Measurements from ENCODE around the gene CABLES1. TPM values are rescaled to one million over a fixed set of nuclear protein-coding genes. Genes with fewer than 3 reads are reported as not detected.

CABLES1 gene
- total RNA-seq, 4 donors from 2014 or later = 0.58 to 1.6 (median 1.3) TPM

- DNase-seq (peak; percentile 31 to 38), ATAC-seq (peak; percentile 70 to 93)
- Histone ChIP-seq H3K9me3 (no peaks in the 10 kb centered on the region), H3K36me3 (no peaks in the 10 kb centered on the region), H3K27ac (peak overlapping the region in 2 of 4 donors; percentile 37 to 42), H3K4me1 (peaks cover 0 to 11% of the 10 kb centered on the region in 2 donors), H3K27me3 (no peaks in the 10 kb centered on the region), H3K4me3 (no peak overlapping the region)
- in situ Hi-C loops (cut with MboI; ENCODE audit: low sequenced_read_pairs in 4 of 4) (no loop called here), intact Hi-C loops (cut with DNase I; ENCODE audit: low total_unique reads) (no loop called here)
- TF ChIP-seq CTCF (IDR thresholded peaks at IDR 0.05 in 4 of 5, conservative IDR thresholded peaks at IDR 0.05 in 1 of 5) = no peak
Measured at GRCh38 chr18:23203891-23204432, 68.7 kb downstream of the CABLES1 start.

GRCh38 chr18:23204589-23205235 is 69.4 kb downstream of the CABLES1 start:
- H3K9me3 ChIP-seq = no peaks in the 10 kb centered on the region
- TF ChIP-seq POLR2A (IDR thresholded peaks at IDR 0.05) (no peak), CTCF (IDR thresholded peaks at IDR 0.05 in 4 of 5, conservative IDR thresholded peaks at IDR 0.05 in 1 of 5) (no peak)
- H3K36me3 ChIP-seq = no peaks in the 10 kb centered on the region
- no peaks in the 10 kb centered on the region for H3K27me3 ChIP-seq
- no peak for DNase-seq
- ATAC-seq = no peak
- H3K4me3 ChIP-seq = no peak overlapping the region
- in situ Hi-C loops (cut with MboI; ENCODE audit: low sequenced_read_pairs in 4 of 4) (no loop called here), intact Hi-C loops (cut with DNase I; ENCODE audit: low total_unique reads) (no loop called here)
- peak overlapping the region in 1 of 4 donors; percentile 37 for H3K27ac ChIP-seq
- peaks cover 0 to 11% of the 10 kb centered on the region in 2 donors for H3K4me1 ChIP-seq

- in situ Hi-C loops (cut with MboI; ENCODE audit: low sequenced_read_pairs in 4 of 4) = no loop called here
- no peaks in the 10 kb centered on the region for H3K36me3 ChIP-seq
- H3K27me3 ChIP-seq = no peaks in the 10 kb centered on the region
- intact Hi-C loops (cut with DNase I; ENCODE audit: low total_unique reads) = no loop called here
- TF ChIP-seq POLR2A (IDR thresholded peaks at IDR 0.05) (no peak), CTCF (IDR thresholded peaks at IDR 0.05 in 4 of 5, conservative IDR thresholded peaks at IDR 0.05 in 1 of 5) (no peak)
- no peak overlapping the region for H3K27ac ChIP-seq
- DNase-seq (no peak), ATAC-seq (no peak)
- no peak overlapping the region for H3K4me3 ChIP-seq
- H3K4me1 ChIP-seq = peaks cover 0 to 11% of the 10 kb centered on the region in 2 donors
- no peaks in the 10 kb centered on the region for H3K9me3 ChIP-seq
Measured at GRCh38 chr18:23205980-23206379, 70.7 kb downstream of the CABLES1 start.

- ATAC-seq = no peak
- H3K9me3 ChIP-seq = no peaks in the 10 kb centered on the region
- no peak for TF ChIP-seq CTCF (IDR thresholded peaks at IDR 0.05 in 4 of 5, conservative IDR thresholded peaks at IDR 0.05 in 1 of 5)
- no peak for TF ChIP-seq POLR2A (IDR thresholded peaks at IDR 0.05)
- peaks cover 0 to 11% of the 10 kb centered on the region in 2 donors for H3K4me1 ChIP-seq
- no peaks in the 10 kb centered on the region for H3K36me3 ChIP-seq
- no peak overlapping the region for H3K27ac ChIP-seq
- no peaks in the 10 kb centered on the region for H3K27me3 ChIP-seq
- H3K4me3 ChIP-seq = no peak overlapping the region
- in situ Hi-C loops (cut with MboI; ENCODE audit: low sequenced_read_pairs in 4 of 4) (no loop called here), intact Hi-C loops (cut with DNase I; ENCODE audit: low total_unique reads) (no loop called here)
- no peak for DNase-seq
Measured at GRCh38 chr18:23207191-23207955, 72.1 kb downstream of the CABLES1 start.
